K562 (cell line): ENCODE data around the gene NPR1. TPM values are rescaled to one million over a fixed set of nuclear protein-coding genes. Genes with fewer than 3 reads are reported as not detected.

ENCODE experiments used
- CREM ChIP-seq: IDR thresholded peaks from 2 replicates; pipeline ENCODE4 v1.6.1; 2014; ENCODE audit warnings: antibody characterized with exemption, low read depth
- DACH1 ChIP-seq: fragments of 450-650 bp; IDR thresholded peaks from 2 replicates; pipeline ENCODE4 v1.6.1; 2018; ENCODE audit not compliant: partially characterized antibody
- GTF2E2 ChIP-seq: fragments of 200-800 bp; sonication (Bioruptor generic); IDR thresholded peaks from 2 replicates; pipeline ENCODE4 v1.6.1; 2016; ENCODE audit warnings: missing genetic modification characterization, missing compliant biosample characterization
- NFRKB ChIP-seq: fragments of 450-650 bp; IDR thresholded peaks from 2 replicates; pipeline ENCODE4 v1.6.1; 2016; ENCODE audit warnings: low read depth
- NR3C1 ChIP-seq: sonication (generic); formaldehyde crosslinking; IDR thresholded peaks from 2 replicates; pipeline ENCODE4 v1.8.1; 2022; ENCODE audit warnings: missing genetic modification reagents
- PHF8 ChIP-seq: fragments of 200-600 bp; sonication (generic); IDR thresholded peaks from 2 replicates; pipeline ENCODE4 v1.6.1; 2012; ENCODE audit warnings: mixed run types, mild to moderate bottlenecking, inconsistent platforms, low read length, moderate library complexity, borderline replicate concordance
- TSC22D4 ChIP-seq: fragments of 450-650 bp; IDR thresholded peaks from 2 replicates; pipeline ENCODE4 v1.6.1; 2016; ENCODE audit warnings: missing genetic modification characterization, missing biosample characterization, control low read depth
- YY1 ChIP-seq, 3 experiments: IDR thresholded peaks; 2 replicates each; pipeline ENCODE4 v1.6.1; 2011; ENCODE audit warnings: low read length in 2 of 3, mild to moderate bottlenecking in 2 of 3, moderate library complexity in 2 of 3, borderline replicate concordance in 1 of 3, control low read depth in 1 of 3, low read depth in 1 of 3; ENCODE audit not compliant: insufficient read depth in 3 of 3, insufficient replicate concordance in 2 of 3, control insufficient read depth in 1 of 3, insufficient read length in 1 of 3; ENCODE audit errors: extremely low read depth in 1 of 3
- ZNF197 ChIP-seq: fragments of 200-800 bp; sonication (Bioruptor generic); IDR thresholded peaks from 2 replicates; pipeline ENCODE4 v1.6.1; 2016; ENCODE audit warnings: low read depth, missing genetic modification characterization, missing compliant biosample characterization
- polyA plus RNA-seq, 8 experiments: library from polyadenylated mRNA; depleted of rRNA in 4 of 8; stranded (reverse) in 5 of 8; unstranded in 3 of 8; fragments of >200 nt; fragmentation: Nextera tagmentation in 2 of 8; fragmentation: Illumina TruSeq in 1 of 8; extraction: Ambion mirVana in 2 of 8; extraction: Trizol in 1 of 8; gene quantifications; 2 replicates each; pipeline versions ENCODE4 v1.2.1 to v1.2.3, GENCODE V29; 2011 to 2014; ENCODE audit warnings: inconsistent platforms in 1 of 8, missing spikeins in 1 of 8
- total RNA-seq, 7 experiments: library from RNA; depleted of rRNA in 6 of 7; stranded (reverse); fragments of >200 nt in 6 of 7; fragmentation: Illumina TruSeq in 2 of 7; extraction: Trizol in 2 of 7; gene quantifications; 2 replicates each; pipeline versions ENCODE4 v1.2.1 to v1.2.3, GENCODE V29; 2011 to 2021; ENCODE audit warnings: low replicate concordance in 1 of 7
- TF ChIP-seq, protein P1 (sequence below): sonication (generic); formaldehyde crosslinking; IDR thresholded peaks from 2 replicates; pipeline ENCODE4 v1.8.1; 2023; ENCODE audit warnings: mild to moderate bottlenecking, missing genetic modification reagents
- TF ChIP-seq, protein P2 (sequence below), 2 experiments: fragments of 450-650 bp; conservative IDR thresholded peaks; 2 replicates each; pipeline ENCODE4 v1.6.1; 2017; ENCODE audit warnings: mild to moderate bottlenecking in 2 of 2, moderate library complexity in 2 of 2
- TF ChIP-seq, protein P3 (sequence below), 2 experiments: IDR thresholded peaks in 1 of 2; conservative IDR thresholded peaks in 1 of 2; 2 replicates each; pipeline ENCODE4 v1.6.1; 2016; ENCODE audit warnings: low read depth in 2 of 2, mild to moderate bottlenecking in 1 of 2, missing compliant biosample characterization in 1 of 2, missing genetic modification characterization in 1 of 2, moderate library complexity in 1 of 2

NPR1 gene
- total and polyA plus RNA-seq, 9 of the 15 experiments (the other 6 are each of a cell fraction or from before 2014, with no cell fraction given): 0.05 to 0.16 (median 0.06) TPM; not detected in 6

DNA sequence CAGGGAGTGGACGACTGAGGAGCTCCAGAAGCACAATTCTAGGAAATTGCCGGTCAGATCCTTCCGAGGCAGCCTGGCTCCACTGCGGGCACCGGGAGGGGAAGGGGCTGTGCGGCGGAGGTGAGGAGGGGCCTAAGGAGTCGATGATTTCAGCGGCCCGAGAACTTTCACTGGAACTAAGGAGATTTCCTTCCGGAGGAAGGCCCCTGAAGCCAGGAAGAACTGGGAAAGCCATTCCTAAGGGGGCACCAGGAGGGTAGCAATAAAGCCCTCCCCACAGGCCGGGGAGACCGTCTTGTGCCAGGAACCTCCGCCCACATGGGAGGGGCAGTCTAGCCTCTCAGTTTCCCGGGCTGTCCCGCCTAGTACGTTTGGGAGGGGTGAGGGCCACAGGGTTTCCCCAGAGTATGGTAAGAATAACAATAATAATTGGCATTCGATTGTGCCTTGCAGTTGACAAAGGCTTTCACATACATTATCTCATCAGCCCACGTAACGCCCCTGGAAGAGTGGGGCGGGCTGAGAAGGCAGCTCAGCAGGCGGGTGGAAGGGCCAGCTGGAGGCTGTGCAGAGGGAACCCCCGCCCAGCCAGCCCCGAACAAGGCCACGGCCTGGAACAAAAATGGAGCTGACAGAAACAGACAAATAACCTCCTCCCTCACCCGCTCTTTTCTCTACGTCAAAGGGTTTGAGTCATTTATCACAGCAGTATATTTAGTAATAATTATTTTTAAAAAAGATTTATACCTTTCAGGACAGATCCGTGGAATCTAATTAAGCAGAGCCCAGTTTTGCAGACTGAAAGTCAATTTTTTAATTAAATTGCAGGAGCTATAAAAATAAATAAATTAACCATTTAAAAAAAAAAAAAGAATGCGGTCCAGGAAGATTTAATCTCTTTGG lies 19.8 kb downstream of the NPR1 start (continued):
- TF ChIP-seq, protein P1, sequence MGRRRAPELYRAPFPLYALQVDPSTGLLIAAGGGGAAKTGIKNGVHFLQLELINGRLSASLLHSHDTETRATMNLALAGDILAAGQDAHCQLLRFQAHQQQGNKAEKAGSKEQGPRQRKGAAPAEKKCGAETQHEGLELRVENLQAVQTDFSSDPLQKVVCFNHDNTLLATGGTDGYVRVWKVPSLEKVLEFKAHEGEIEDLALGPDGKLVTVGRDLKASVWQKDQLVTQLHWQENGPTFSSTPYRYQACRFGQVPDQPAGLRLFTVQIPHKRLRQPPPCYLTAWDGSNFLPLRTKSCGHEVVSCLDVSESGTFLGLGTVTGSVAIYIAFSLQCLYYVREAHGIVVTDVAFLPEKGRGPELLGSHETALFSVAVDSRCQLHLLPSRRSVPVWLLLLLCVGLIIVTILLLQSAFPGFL (CRISPR knock-in tag): no peak
- peak; percentile 49; the same call in 1 of the 2 replicates for TF ChIP-seq NFRKB
- TF ChIP-seq PHF8: peak; percentile 16; the same call in 1 of the 2 replicates
- peak; percentile 26; the same call in 1 of the 2 replicates for TF ChIP-seq ZNF197
- TF ChIP-seq NR3C1 (CRISPR knock-in tag): no peak
- TF ChIP-seq YY1 (IDR thresholded peaks at IDR 0.05; ENCODE audit: borderline replicate concordance in 1 of 3, control insufficient read depth in 1 of 3, extremely low read depth in 1 of 3, insufficient read depth in 3 of 3, insufficient read length in 1 of 3, insufficient replicate concordance in 2 of 3, low read depth in 1 of 3, low read length in 2 of 3): peak in 1 of 3 experiments; percentile 24
- TF ChIP-seq, protein P2, sequence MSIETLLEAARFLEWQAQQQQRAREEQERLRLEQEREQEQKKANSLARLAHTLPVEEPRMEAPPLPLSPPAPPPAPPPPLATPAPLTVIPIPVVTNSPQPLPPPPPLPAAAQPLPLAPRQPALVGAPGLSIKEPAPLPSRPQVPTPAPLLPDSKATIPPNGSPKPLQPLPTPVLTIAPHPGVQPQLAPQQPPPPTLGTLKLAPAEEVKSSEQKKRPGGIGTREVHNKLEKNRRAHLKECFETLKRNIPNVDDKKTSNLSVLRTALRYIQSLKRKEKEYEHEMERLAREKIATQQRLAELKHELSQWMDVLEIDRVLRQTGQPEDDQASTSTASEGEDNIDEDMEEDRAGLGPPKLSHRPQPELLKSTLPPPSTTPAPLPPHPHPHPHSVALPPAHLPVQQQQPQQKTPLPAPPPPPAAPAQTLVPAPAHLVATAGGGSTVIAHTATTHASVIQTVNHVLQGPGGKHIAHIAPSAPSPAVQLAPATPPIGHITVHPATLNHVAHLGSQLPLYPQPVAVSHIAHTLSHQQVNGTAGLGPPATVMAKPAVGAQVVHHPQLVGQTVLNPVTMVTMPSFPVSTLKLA (conservative IDR thresholded peaks at IDR 0.05): 0 out of 4 replicates have a peak, but pooled peaks of 1 of the 2 experiments have one; percentile 18
- peak; percentile 57 for TF ChIP-seq CREM
- no peak for TF ChIP-seq GTF2E2 (tag)
- TF ChIP-seq, protein P3, sequence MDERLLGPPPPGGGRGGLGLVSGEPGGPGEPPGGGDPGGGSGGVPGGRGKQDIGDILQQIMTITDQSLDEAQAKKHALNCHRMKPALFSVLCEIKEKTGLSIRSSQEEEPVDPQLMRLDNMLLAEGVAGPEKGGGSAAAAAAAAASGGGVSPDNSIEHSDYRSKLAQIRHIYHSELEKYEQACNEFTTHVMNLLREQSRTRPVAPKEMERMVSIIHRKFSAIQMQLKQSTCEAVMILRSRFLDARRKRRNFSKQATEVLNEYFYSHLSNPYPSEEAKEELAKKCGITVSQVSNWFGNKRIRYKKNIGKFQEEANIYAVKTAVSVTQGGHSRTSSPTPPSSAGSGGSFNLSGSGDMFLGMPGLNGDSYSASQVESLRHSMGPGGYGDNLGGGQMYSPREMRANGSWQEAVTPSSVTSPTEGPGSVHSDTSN (CRISPR knock-in tag; IDR thresholded peaks at IDR 0.05; ENCODE audit: low read depth): no peak
- TF ChIP-seq, protein P3 (tag; conservative IDR thresholded peaks at IDR 0.05; ENCODE audit: low read depth): 0 out of 2 replicates have a peak, but pooled peaks have one; percentile 6
- TF ChIP-seq DACH1: peak; percentile 31
- no peak for TF ChIP-seq TSC22D4 (tag)
